Measurements from ENCODE around the gene ACIN1.

DNA sequence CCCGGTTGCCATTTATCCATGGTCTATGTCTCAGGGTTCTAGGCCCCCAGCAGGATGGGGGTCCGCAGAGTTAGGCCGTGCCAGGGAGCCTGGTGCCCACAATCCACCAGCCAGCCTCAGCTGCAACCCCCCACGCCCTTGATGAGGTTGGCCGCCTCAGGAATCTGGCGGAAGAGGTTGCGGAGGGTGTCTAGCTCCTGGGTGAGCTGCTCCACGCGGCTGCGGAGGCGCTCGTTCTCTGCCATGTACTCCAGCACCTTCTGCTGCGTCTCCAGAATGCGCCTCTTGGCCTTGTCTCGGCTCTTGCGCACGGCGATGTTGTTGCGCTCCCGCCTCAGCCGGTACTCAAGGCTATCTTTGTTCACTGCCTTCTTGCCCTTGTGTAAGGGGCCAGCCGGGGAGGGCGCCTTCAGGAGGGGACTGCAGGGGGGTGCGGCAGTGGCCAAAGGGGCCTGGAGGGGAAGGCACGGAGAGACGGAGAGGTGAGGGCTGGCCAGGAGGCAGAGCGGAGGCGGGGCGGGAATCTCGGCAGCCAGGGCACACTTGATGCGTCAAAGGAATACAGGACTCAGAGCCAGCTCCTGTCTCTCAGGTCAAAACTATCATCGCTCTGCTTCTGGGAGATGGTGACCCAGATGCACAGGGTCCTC, 22.6 kb upstream of the ACIN1 start:
- TF ChIP-seq CTCF (IDR thresholded peaks at IDR 0.05; ENCODE audit: low read length) (no peak), EZH2 (IDR thresholded peaks at IDR 0.05; ENCODE audit: borderline replicate concordance, low read length) (no peak)

Data from OCI-LY1 (cell line).